GM23338 (cell line): ENCODE data around the gene KCNMB2. TPM values are rescaled to one million over a fixed set of nuclear protein-coding genes. Genes with fewer than 3 reads are reported as not detected.

ENCODE experiments used
- ATAC-seq: fragments of 200-7000 bp; cut with Tn5 transposase; 3 replicates; pipeline ENCODE4 v1.9.1; 2020
- DNase-seq: peaks from one replicate; pipeline ENCODE4 v3.0.0-alpha.2; 2015; ENCODE audit warnings: low spot score
- H2AFZ ChIP-seq: fragments of 200-600 bp; sonication (generic); 2 replicates; pipeline ENCODE4 v1.8.0; 2016; ENCODE audit warnings: antibody characterized with exemption, mild to moderate bottlenecking, moderate library complexity
- H3F3A ChIP-seq: fragments of 200-600 bp; sonication (generic); replicated peaks from 2 replicates; pipeline ENCODE4 v1.8.0; 2017; ENCODE audit warnings: antibody characterized with exemption, mixed run types, low read depth
- H3K27ac ChIP-seq: fragments of 200-600 bp; sonication (generic); 2 replicates; pipeline ENCODE4 v1.6.1; 2016; ENCODE audit warnings: low read depth
- H3K27me3 ChIP-seq: fragments of 200-600 bp; sonication (generic); 2 replicates; pipeline ENCODE4 v1.8.0; 2016; ENCODE audit warnings: mild to moderate bottlenecking, mixed run types, moderate library complexity; ENCODE audit not compliant: insufficient read depth
- H3K36me3 ChIP-seq: fragments of 200-600 bp; sonication (generic); 2 replicates; pipeline ENCODE4 v1.8.0; 2016; ENCODE audit warnings: mild to moderate bottlenecking; ENCODE audit not compliant: insufficient read depth
- H3K4me1 ChIP-seq: fragments of 200-600 bp; sonication (generic); 2 replicates; pipeline ENCODE4 v1.8.0; 2016; ENCODE audit warnings: mild to moderate bottlenecking, moderate library complexity; ENCODE audit not compliant: insufficient read depth
- H3K4me2 ChIP-seq: fragments of 200-600 bp; sonication (generic); 2 replicates; pipeline ENCODE4 v1.7.1; 2017; ENCODE audit warnings: mixed run types
- H3K4me3 ChIP-seq: fragments of 200-600 bp; sonication (generic); 2 replicates; pipeline ENCODE4 v1.6.1; 2016; ENCODE audit warnings: mixed run types
- H3K79me2 ChIP-seq: fragments of 200-600 bp; sonication (generic); replicated peaks from 2 replicates; pipeline ENCODE4 v1.8.0; 2017; ENCODE audit warnings: mild to moderate bottlenecking; ENCODE audit not compliant: insufficient read depth
- H3K9me2 ChIP-seq: fragments of 200-600 bp; sonication (generic); 2 replicates; pipeline ENCODE4 v1.8.0; 2017; ENCODE audit not compliant: insufficient read depth
- H4K20me1 ChIP-seq: fragments of 200-600 bp; sonication (generic); replicated peaks from 2 replicates; pipeline ENCODE4 v1.8.0; 2017; ENCODE audit warnings: mild to moderate bottlenecking; ENCODE audit not compliant: insufficient read depth
- H3K27ac Mint-ChIP-seq: 2 replicates; pipeline ENCODE4 v1.8.0; 2020; ENCODE audit warnings: inconsistent platforms, mild to moderate bottlenecking, moderate library complexity, mixed read lengths
- H3K27me3 Mint-ChIP-seq: 3 replicates; pipeline ENCODE4 v1.8.0; 2022; ENCODE audit warnings: low read depth, mild to moderate bottlenecking, moderate library complexity, mixed read lengths, inconsistent platforms; ENCODE audit not compliant: insufficient read depth, poor library complexity
- H3K36me3 Mint-ChIP-seq: 3 replicates; pipeline ENCODE4 v1.8.0; 2021; ENCODE audit warnings: low read depth, mild to moderate bottlenecking, inconsistent platforms, moderate library complexity, mixed read lengths
- H3K4me1 Mint-ChIP-seq: 3 replicates; pipeline ENCODE4 v1.8.0; 2020; ENCODE audit warnings: mild to moderate bottlenecking, inconsistent platforms, mixed read lengths
- H3K4me3 Mint-ChIP-seq: 3 replicates; pipeline ENCODE4 v1.8.0; 2021; ENCODE audit warnings: moderate library complexity, mild to moderate bottlenecking, inconsistent platforms, mixed read lengths
- H3K9me3 Mint-ChIP-seq: 3 replicates; pipeline ENCODE4 v1.8.0; 2020; ENCODE audit warnings: moderate library complexity, mild to moderate bottlenecking, inconsistent platforms, mixed read lengths
- CREB1 ChIP-seq: fragments of 250-450 bp; sonication (Bioruptor Pico); IDR thresholded peaks from 2 replicates; pipeline ENCODE4 v1.5.0; 2020; ENCODE audit warnings: low read depth, mild to moderate bottlenecking, moderate library complexity
- JUNB ChIP-seq: IDR thresholded peaks from one replicate; pipeline ENCODE4 v1.6.1; 2016; ENCODE audit warnings: antibody characterized with exemption; ENCODE audit not compliant: unreplicated experiment
- POLR2AphosphoS5 ChIP-seq: IDR thresholded peaks from 2 replicates; pipeline ENCODE4 v1.6.1; 2016; ENCODE audit warnings: antibody characterized with exemption, low read depth
- ZNF114 ChIP-seq: fragments of 250-450 bp; sonication (Bioruptor Pico); IDR thresholded peaks from 2 replicates; pipeline ENCODE4 v1.5.0; 2020; ENCODE audit warnings: mild to moderate bottlenecking, moderate library complexity
- polyA plus RNA-seq: library from polyadenylated mRNA; unstranded; fragments of >200 nt; fragmentation: Nextera tagmentation; extraction: Ambion mirVana; gene quantifications from 2 replicates; pipeline ENCODE4 v1.2.1, GENCODE V29; 2016
- total RNA-seq: library from RNA; depleted of rRNA; stranded (reverse); fragments of >200 nt; shearing (Covaris generic); gene quantifications from 2 replicates; pipeline ENCODE4 v1.2.3, GENCODE V29; 2014
- TF ChIP-seq, protein P1 (sequence below): IDR thresholded peaks from 2 replicates; pipeline ENCODE4 v1.6.1; 2016; ENCODE audit warnings: antibody characterized with exemption
- TF ChIP-seq, protein P2 (sequence below): fragments of 250-450 bp; sonication (Bioruptor Pico); IDR thresholded peaks from 2 replicates; pipeline ENCODE4 v1.5.0; 2020; ENCODE audit warnings: mild to moderate bottlenecking, moderate library complexity

KCNMB2 gene
- total and polyA plus RNA-seq, 2 experiments from 2014 or later, result 0.53 TPM; not detected in 1

DNA sequence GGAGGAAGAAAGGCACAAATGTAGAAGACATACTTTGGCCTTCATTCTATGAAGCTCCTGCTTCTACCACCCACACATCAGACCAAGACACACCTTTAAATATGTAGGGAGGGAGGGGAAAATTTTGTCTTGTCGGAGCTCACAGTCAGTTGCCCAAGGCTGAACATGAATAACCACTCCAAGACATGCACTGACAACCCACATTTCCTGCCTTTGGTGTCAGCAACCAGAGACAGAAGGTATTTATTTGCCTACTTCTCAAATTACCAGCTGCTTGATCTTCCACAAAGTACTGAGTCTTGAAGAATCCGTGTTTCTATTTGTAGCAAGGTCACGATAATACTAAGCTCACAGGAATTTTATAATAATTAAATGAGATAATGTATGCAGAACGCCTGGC, 169.7 kb downstream of the KCNMB2 start:
- Mint-ChIP-seq H3K4me3 (no peak overlapping the region), H3K4me1 (peaks cover 21% of the 10 kb centered on the region), H3K27ac (no peak overlapping the region), H3K9me3 (no peaks in the 10 kb centered on the region), H3K27me3 (no peaks in the 10 kb centered on the region), H3K36me3 (no peaks in the 10 kb centered on the region)
- Histone ChIP-seq H4K20me1 (no peaks in the 10 kb centered on the region), H3K4me3 (no peak overlapping the region), H3K4me2 (peak overlapping the region; percentile 33; the same call in 1 of the 2 replicates), H3K27ac (no peak overlapping the region), H3K36me3 (no peaks in the 10 kb centered on the region), H2AFZ (no peak overlapping the region), H3K9me2 (peaks cover 4% of the 10 kb centered on the region), H3K79me2 (no peaks in the 10 kb centered on the region), H3K27me3 (no peaks in the 10 kb centered on the region), H3F3A (no peaks in the 10 kb centered on the region), H3K4me1 (peaks cover 22% of the 10 kb centered on the region)
- DNase-seq (peak; percentile 11), ATAC-seq (no peak)
- TF ChIP-seq CREB1 (CRISPR knock-in tag), result no peak

DNA sequence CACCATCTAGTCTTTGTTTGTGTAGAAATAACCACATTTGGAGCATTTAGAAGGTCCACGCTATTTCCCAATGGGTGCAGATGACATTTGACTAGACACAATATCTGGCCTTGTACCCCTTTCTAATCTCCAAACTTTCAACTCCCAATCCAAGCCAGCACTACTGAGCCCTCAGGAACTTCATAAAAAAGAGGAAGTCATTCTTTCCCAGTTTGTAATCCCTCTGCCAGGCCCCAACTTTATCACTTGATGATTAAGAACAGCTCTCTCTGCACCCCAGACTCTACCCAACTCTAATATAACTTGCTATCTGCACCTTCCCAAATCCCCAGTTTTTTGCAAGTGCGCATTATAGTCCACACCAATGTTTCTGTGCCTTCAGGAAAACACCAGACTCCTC, 170.2 kb downstream of the KCNMB2 start:
- H2AFZ ChIP-seq, result no peak overlapping the region

DNA sequence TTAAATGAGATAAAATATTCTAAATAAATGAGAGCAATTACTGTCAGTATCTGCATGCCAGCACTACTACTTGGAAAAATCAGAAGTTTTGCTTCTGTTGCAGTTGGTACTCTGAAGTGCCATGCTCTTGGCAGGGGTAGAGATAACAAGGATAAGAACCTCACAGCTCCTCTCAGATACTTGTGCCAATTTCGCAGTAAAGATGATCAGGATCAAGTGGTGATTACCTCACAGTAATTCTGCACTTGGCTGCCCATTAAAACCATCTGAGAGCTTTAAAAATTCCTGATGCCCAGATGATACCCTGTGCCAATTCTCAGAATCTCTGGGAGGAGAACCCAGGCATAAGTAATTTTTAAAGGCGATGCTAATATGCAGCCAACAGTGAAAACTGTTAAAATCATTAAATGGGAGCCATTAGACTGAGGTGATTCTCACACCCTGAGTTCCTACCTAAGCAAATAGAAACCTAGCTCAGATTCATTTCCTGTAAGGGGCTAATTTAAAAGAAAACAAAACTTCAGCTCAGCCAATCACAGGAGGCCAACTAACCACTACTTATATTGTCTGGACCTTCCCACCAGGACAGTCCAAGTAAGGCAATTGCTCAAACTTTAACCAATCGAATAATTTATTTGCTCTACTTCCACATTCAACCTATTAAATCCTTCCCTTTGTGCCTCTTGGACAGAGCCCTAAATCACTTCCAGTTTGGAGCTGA, 171.2 kb downstream of the KCNMB2 start:
- Mint-ChIP-seq H3K27ac (no peak overlapping the region), H3K4me3 (no peak overlapping the region), H3K36me3 (no peaks in the 10 kb centered on the region), H3K4me1 (peaks cover 21% of the 10 kb centered on the region), H3K27me3 (peaks cover 2% of the 10 kb centered on the region), H3K9me3 (no peaks in the 10 kb centered on the region)
- Histone ChIP-seq H3K9me2 (peaks cover 3% of the 10 kb centered on the region), H3K79me2 (no peaks in the 10 kb centered on the region), H3K36me3 (no peaks in the 10 kb centered on the region), H3K4me1 (peaks cover 22% of the 10 kb centered on the region), H3K27ac (no peak overlapping the region), H3K4me3 (no peak overlapping the region), H3F3A (no peaks in the 10 kb centered on the region), H4K20me1 (no peaks in the 10 kb centered on the region), H3K4me2 (no peak overlapping the region), H3K27me3 (no peaks in the 10 kb centered on the region), H2AFZ (no peak overlapping the region)
- DNase-seq (no peak), ATAC-seq (no peak)
- no peak for TF ChIP-seq JUNB
- TF ChIP-seq POLR2AphosphoS5, result no peak
- TF ChIP-seq, protein P1, sequence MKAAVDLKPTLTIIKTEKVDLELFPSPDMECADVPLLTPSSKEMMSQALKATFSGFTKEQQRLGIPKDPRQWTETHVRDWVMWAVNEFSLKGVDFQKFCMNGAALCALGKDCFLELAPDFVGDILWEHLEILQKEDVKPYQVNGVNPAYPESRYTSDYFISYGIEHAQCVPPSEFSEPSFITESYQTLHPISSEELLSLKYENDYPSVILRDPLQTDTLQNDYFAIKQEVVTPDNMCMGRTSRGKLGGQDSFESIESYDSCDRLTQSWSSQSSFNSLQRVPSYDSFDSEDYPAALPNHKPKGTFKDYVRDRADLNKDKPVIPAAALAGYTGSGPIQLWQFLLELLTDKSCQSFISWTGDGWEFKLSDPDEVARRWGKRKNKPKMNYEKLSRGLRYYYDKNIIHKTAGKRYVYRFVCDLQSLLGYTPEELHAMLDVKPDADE, result no peak
- TF ChIP-seq, protein P2, sequence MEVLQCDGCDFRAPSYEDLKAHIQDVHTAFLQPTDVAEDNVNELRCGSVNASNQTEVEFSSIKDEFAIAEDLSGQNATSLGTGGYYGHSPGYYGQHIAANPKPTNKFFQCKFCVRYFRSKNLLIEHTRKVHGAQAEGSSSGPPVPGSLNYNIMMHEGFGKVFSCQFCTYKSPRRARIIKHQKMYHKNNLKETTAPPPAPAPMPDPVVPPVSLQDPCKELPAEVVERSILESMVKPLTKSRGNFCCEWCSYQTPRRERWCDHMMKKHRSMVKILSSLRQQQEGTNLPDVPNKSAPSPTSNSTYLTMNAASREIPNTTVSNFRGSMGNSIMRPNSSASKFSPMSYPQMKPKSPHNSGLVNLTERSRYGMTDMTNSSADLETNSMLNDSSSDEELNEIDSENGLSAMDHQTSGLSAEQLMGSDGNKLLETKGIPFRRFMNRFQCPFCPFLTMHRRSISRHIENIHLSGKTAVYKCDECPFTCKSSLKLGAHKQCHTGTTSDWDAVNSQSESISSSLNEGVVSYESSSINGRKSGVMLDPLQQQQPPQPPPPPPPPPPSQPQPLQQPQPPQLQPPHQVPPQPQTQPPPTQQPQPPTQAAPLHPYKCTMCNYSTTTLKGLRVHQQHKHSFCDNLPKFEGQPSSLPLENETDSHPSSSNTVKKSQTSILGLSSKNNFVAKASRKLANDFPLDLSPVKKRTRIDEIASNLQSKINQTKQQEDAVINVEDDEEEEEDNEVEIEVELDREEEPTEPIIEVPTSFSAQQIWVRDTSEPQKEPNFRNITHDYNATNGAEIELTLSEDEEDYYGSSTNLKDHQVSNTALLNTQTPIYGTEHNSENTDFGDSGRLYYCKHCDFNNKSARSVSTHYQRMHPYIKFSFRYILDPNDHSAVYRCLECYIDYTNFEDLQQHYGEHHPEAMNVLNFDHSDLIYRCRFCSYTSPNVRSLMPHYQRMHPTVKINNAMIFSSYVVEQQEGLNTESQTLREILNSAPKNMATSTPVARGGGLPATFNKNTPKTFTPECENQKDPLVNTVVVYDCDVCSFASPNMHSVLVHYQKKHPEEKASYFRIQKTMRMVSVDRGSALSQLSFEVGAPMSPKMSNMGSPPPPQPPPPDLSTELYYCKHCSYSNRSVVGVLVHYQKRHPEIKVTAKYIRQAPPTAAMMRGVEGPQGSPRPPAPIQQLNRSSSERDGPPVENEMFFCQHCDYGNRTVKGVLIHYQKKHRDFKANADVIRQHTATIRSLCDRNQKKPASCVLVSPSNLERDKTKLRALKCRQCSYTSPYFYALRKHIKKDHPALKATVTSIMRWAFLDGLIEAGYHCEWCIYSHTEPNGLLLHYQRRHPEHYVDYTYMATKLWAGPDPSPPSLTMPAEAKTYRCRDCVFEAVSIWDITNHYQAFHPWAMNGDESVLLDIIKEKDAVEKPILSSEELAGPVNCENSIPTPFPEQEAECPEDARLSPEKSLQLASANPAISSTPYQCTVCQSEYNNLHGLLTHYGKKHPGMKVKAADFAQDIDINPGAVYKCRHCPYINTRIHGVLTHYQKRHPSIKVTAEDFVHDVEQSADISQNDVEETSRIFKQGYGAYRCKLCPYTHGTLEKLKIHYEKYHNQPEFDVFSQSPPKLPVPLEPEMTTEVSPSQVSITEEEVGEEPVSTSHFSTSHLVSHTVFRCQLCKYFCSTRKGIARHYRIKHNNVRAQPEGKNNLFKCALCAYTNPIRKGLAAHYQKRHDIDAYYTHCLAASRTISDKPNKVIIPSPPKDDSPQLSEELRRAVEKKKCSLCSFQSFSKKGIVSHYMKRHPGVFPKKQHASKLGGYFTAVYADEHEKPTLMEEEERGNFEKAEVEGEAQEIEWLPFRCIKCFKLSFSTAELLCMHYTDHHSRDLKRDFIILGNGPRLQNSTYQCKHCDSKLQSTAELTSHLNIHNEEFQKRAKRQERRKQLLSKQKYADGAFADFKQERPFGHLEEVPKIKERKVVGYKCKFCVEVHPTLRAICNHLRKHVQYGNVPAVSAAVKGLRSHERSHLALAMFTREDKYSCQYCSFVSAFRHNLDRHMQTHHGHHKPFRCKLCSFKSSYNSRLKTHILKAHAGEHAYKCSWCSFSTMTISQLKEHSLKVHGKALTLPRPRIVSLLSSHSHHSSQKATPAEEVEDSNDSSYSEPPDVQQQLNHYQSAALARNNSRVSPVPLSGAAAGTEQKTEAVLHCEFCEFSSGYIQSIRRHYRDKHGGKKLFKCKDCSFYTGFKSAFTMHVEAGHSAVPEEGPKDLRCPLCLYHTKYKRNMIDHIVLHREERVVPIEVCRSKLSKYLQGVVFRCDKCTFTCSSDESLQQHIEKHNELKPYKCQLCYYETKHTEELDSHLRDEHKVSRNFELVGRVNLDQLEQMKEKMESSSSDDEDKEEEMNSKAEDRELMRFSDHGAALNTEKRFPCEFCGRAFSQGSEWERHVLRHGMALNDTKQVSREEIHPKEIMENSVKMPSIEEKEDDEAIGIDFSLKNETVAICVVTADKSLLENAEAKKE (CRISPR knock-in tag), result no peak

More for the DNA sequence above, 170.2 kb downstream of the KCNMB2 start:
- H3K4me1 Mint-ChIP-seq, result peaks cover 21% of the 10 kb centered on the region
- peaks cover 2% of the 10 kb centered on the region for H3K27me3 Mint-ChIP-seq
- TF ChIP-seq ZNF114 (CRISPR knock-in tag), result no peak
- TF ChIP-seq, protein P1, result no peak
- H3K27ac Mint-ChIP-seq, result no peak overlapping the region; the same call in 1 of the 2 replicates
- no peaks in the 10 kb centered on the region for H3K27me3 ChIP-seq
- no peaks in the 10 kb centered on the region for H3K36me3 Mint-ChIP-seq
- peaks cover 22% of the 10 kb centered on the region for H3K4me1 ChIP-seq
- DNase-seq, result no peak
- H3K27ac ChIP-seq, result no peak overlapping the region
- peaks cover 4% of the 10 kb centered on the region for H3K9me2 ChIP-seq
- H3K36me3 ChIP-seq, result no peaks in the 10 kb centered on the region
- ATAC-seq, result no peak
- no peaks in the 10 kb centered on the region for H4K20me1 ChIP-seq
- H3K9me3 Mint-ChIP-seq, result no peaks in the 10 kb centered on the region
- no peak overlapping the region for H3K4me3 Mint-ChIP-seq
- H3F3A ChIP-seq, result no peaks in the 10 kb centered on the region
- H3K4me2 ChIP-seq, result no peak overlapping the region
- no peak overlapping the region for H3K4me3 ChIP-seq
- no peaks in the 10 kb centered on the region for H3K79me2 ChIP-seq
